T-helper 1 cell treated with Interleukin-12 subunit alpha and Interleukin-12 subunit beta and Interleukin-4 antibody, amounts not matched to agents 30 ng/mL and 1 ng/mL, for 36 hours (primary cell): Measurements from ENCODE around the gene MKI67. TPM values are rescaled to one million over a fixed set of nuclear protein-coding genes. Genes with fewer than 3 reads are reported as not detected.
"Not testable (repeated sequence)": the region's sequence is repeated elsewhere in the genome, so short reads cannot be mapped to it uniquely, and the experiment has no call there.

Experiments used
- intact Hi-C: fragments of 100-400 bp; cut with micrococcal nuclease; formaldehyde crosslinking; loops from one replicate; pipeline ENCODE4 v1.15.1; 2024
- total RNA-seq: library from RNA; stranded (reverse); gene quantifications from 2 replicates; pipeline ENCODE4 v1.2.3, GENCODE V29; 2022

Gene MKI67
- total RNA-seq, 1 donor from 2014 or later, result 221 TPM

GRCh38 chr10:128149267-128150014, 23.2 kb upstream of the MKI67 start:
- intact Hi-C loops, result loop anchor here (1.0 to 10.0 kb wide), 9 partner anchors 24 to 435 kb away; no protein-coding TSS in a partner anchor

DNA sequence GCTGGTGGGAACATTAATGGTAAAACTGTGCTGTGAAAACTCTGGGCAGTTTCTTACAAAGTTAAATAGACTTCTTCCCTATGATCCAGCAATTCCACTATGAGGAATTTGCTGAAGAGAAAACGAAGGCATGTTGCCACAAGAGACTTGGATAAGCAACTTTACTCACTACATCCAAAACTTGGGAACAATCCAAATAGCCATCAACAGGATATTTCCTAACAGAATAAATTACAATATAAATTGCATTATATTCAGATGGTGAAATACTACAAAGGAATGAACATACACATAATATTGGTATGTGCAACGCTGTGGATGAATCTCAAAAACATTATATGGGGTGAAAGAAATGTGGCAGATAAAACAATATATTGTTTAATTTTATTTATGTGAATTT, 21.4 kb upstream of the MKI67 start:
- intact Hi-C loops, result no loop called here

- intact Hi-C loops, result no loop called here
Observed at GRCh38 chr10:128147064-128147463, 20.8 kb upstream of the MKI67 start.

DNA sequence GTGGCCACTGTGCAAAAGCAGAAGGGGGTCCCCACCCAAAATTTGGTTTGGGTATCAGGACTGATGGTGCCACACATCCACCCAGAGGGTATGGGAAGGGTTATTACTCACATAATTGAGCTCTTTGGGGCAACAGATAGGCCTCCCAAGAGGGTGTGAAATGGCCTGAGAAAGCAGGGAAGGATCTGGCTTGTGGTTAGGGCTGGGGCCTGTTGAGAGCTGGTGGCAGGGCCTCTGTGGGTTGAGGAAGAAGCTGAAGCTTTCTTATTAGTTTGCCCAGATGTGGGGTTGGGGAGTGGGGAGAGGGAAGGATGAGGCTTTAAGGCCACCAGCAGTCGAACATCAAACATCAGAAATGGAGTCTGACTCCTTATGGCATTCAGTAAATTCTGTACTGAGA, 18.3 kb upstream of the MKI67 start:
- intact Hi-C loops, result no loop called here

DNA sequence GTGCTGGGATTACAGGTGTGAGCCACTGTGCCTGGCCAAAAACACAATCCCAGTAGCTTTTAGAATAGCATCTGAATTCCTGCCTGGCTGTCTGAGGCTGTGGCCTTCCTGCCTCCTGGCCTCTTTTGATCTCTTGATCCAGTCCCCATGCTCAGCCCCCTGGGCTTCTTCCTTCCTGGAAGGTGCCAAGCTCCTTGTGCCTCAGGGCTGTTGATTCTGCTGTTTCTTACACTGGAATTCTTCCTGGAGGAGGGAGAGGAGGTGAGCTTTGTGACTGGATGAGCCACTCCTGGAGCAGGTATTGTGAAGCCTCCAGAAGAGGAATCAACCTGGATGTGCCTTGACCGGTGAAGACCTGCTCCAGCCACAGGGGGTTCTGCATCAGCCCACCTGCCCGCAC, 17.3 kb upstream of the MKI67 start:
- intact Hi-C loops, result no loop called here

GRCh38 chr10:128140425-128140824, 14.2 kb upstream of the MKI67 start:
- intact Hi-C loops, result no loop called here

- intact Hi-C loops, result not testable (repeated sequence)
Observed at GRCh38 chr10:128138429-128138828, 12.2 kb upstream of the MKI67 start.

GRCh38 chr10:128137877-128138276, 11.7 kb upstream of the MKI67 start:
- intact Hi-C loops, result no loop called here

DNA sequence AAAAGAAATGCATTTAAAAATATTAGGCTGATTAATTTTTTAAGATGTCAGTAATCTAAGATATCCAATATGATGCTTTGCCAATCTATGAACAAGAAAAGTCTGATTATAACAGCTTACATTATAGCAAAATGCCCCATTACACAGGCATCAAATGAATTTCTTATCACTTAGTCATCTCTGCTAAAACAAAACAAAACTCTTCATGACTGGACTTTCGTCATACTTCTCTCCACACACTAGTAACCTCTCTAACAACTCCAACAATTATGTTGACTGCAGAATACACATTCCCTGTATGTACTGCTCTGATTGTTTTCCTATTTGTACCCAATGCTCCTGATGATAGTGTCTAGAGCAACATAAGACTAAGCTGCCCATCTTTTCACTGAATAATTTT, 3.8 kb upstream of the MKI67 start:
- intact Hi-C loops, result no loop called here

- intact Hi-C loops, result loop anchor here (5.0 kb wide), 1 partner anchor 1339 kb away; the partner anchor contains the start of gene MGMT
Observed at GRCh38 chr10:128128582-128128981, 2.4 kb upstream of the MKI67 start.

DNA sequence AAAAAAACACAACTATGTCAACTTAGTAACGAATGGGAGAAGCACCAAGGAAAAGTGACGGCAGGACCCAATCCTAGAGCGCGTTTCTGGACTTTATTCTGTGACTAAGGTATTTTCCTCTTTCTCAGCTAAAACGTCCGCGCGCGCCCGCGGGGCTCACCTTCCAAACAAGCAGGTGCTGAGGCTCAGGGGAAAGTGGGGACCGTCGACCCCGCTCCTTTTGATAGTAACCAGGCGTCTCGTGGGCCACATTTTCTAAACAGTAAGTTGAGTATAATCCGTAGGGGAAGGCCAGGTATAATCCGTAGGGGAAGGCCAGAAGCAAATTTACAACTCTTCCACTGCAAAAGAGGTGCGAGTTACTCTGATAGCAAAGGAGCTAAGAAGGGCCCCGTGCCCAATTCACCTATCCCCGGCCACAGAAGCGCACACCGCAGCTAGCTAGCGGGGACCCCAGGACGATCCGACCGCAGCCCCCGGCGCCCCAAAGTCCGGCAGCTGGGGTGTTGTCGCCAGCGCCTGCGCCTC, 743 bp downstream of the MKI67 start:
- intact Hi-C loops, result loop anchor here (1.0 to 5.0 kb wide), 4 partner anchors 23 to 1342 kb away; partner anchors contain the start of gene MGMT

- intact Hi-C loops, result loop anchor here (1.0 to 5.0 kb wide), 4 partner anchors 22 to 1342 kb away; partner anchors contain the start of gene MGMT
Observed at GRCh38 chr10:128124813-128125403, 1.3 kb downstream of the MKI67 start.

DNA sequence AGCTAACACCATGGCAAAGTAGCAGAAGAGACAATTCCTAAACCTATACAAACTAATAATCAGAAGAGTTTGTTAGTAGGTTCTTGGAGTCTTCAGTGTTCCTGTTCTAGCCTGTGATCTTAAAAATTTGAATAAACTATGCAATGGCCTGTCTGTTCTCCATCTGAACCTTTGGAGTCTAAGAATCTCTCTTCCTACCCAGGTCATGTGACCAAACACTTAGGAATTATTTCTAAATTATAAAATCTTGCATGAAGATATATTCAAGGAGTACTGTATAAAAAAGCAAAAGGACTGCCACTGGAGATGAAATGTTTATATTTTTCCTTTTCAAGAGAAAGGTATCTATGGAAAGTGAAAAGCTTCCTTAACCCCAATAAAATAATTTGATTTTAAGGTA, 2.4 kb downstream of the MKI67 start:
- intact Hi-C loops, result loop anchor here (2.0 kb wide), 2 partner anchors 21 to 249 kb away; no protein-coding TSS in a partner anchor

GRCh38 chr10:128122931-128123330, 3.3 kb downstream of the MKI67 start:
- intact Hi-C loops, result no loop called here

DNA sequence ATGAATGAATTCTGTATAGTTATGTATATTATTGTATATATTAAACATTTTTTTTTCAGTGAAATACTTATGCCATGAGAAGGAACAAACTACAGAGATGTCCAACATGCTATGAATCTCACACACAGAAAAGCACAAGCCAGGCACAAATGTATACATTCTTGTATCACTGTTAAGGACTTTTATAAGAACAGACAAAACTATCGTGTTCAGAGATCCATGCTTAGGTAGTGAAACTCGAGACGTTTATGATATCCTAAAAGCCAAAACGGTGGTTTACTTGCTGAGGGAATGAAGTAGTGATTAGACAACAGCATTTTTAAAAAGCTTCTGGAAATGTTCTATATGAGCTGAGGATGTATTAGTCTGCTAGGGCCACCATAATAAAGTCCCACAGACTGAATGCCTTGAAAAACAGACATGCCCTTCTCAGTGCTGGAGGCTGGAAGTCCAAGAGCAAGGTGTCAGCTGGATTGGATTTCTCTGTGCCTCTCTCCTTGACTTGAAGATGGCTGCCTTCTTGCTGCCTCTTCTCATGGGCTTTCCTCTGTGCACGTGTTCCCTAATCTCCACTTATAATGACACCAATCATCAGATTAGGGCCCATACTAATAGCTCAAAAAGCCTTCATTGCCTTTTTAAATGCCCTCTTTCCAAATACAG, 4.3 kb downstream of the MKI67 start:
- intact Hi-C loops, result no loop called here

DNA sequence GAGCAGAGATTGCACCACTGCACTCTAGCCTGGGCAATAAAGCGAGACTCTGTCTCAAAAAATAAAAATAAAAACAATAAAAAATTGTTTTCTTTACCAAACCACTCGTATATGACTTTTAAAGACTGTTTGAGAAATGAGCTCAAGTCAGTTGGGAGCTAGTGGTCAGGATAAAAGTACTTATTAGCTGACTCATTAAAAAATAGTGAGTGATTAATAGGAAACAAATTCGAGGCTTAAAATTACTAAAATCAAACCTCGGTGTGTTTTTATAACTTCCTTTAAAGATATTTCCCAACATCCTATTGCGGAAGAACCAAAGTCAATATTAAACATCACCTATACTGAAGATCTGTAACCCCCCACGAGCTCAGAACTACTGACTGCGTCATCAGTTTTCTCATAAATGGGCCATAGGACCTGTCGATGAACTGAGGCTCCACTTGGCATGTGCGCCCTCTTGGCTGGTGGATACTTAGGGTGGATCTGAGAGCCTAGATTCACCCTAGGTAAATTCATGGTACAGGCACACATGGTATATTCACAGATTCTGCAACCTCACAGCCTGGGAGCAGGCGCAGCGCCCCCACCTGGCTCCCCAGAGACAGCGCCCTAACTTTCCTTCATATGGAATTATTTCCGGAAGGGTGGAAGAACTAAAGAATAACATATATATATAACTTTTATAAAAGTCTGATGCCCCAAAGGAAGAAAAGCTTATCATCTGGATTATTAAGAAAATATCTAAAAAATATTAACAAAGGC, 9.2 kb downstream of the MKI67 start:
- intact Hi-C loops, result no loop called here

GRCh38 chr10:128116187-128116586, 10.0 kb downstream of the MKI67 start:
- intact Hi-C loops, result no loop called here

DNA sequence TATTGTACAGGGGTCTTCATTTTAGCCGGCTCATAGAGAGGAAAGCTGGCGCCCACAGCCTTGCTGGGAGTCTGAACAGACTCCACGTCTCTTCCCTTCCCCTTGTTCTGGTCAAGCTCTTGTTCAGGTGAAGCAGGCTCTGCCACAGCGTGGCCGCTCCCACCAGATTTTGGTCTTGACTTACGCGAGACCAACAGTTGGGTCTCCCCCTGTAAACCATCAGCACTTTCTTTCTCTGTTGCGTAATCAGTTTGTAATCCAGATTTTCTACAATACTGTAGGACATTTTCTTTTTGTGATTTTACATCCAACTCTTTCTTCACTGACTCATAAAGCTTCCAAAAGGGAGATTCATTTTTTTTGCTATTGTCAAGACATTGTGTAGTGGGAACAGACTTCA, 10.9 kb downstream of the MKI67 start:
- intact Hi-C loops, result no loop called here

DNA sequence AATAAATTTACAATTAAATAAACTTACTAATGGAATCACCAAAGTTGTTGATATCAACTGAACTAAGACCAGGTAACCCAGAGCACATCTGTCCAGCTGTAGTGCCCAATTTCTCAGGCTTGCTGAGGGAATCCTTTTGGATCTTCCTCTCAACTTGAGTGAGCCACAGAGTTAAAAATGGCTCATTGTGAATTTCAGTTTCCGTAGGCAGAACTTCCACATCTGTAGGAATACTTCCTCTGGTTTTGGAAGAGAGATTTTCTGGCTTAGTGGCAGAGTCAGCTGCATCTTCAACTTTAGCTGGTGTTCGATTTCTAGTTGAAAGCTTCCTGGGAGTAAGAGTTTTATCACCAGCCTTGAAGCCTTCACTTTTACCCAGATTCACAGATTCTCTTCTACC, 11.3 kb downstream of the MKI67 start:
- intact Hi-C loops, result no loop called here

DNA sequence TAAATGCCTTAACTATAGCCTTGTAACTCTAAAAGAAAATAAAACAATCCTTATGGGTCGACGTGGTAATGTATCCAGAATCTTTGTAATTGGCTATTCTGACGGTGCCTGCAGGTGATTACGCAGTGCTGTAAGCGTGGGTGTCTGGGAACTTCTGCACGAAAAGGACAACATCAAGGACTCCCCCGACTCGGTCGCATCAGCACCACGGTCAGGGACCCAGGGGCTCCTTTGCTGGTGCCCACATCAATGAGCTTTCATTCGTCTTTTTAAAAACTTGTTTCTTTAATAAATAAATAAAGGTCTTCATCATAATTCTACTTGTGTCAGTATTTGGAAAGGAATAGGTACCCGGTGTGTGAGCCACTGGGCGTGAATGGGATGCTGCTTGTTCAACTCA, 13.2 kb downstream of the MKI67 start:
- intact Hi-C loops, result no loop called here

DNA sequence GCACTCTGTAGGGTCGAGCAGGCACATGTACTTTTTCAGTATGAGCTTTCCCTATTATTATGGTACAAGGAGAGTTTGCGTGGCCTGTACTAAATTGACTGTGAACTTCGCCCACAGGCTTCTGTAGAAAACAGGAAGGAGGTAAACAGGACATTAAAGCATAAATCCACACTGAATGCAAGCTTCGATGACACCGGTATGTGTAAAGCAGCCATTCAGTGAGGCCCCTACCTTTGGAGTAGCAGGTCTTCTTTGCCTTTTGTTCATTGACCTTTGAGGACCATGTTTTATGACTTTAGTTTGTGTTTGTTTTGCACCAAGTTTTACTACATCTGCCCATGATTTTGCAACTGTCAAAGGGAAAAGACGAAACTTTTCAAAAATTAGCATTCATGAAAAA, 14.5 kb downstream of the MKI67 start:
- intact Hi-C loops, result no loop called here
